HG02678 (cell line): ENCODE data around the gene CFAP299.

Experiments used
- ATAC-seq: cut with Tn5 transposase; IDR thresholded peaks from one replicate; pipeline ENCODE4 v1.9.1; 2021; ENCODE audit warnings: mild to moderate bottlenecking, moderate library complexity; ENCODE audit not compliant: unreplicated experiment

The CFAP299 gene

DNA sequence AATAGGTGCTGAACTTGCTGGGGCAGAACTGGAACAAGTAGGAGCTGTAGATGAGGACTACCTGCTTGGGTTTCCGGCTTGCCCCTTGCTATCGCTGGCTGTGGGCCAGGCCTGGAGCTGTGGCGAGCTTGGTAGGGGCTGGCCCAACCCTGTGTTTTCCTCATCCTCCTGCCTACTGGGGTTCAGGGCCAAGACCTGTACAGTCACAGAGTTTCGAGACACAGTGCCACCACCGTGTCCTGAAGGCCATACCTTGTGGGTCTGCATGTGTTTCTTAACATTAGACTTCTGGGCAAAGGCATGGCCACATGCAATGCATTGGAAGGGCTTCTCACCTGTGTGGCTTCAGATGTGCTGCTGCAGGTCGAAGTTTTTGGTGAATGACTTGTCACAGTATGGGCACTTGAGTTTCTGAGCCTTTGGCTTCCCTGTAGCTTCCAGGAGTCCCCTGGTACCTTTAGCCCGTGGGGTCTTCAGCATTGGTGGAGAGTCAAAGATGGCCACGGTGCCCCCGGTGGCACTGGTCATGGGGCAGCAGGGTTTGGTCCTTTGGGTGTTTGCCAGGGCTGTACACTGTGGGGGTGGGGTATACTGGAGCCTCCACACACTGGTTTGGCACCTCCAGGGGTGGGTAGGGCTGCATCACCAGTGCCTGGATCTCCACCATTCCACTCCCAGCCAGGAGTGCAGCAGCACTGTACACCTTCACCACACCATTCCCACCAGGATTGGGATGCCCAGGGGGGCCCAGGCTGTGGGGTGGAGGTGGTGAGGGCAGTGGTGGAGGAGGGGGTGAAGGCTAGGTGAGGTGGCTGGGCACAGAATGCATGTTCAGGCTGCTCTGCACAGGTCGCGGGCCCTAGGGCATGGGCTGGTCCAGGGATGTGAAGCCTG is 52.1 kb downstream of the CFAP299 start:
- ATAC-seq: no peak

GRCh38 chr4:80388284-80388607 is 52.7 kb downstream of the CFAP299 start:
- ATAC-seq: no peak

DNA sequence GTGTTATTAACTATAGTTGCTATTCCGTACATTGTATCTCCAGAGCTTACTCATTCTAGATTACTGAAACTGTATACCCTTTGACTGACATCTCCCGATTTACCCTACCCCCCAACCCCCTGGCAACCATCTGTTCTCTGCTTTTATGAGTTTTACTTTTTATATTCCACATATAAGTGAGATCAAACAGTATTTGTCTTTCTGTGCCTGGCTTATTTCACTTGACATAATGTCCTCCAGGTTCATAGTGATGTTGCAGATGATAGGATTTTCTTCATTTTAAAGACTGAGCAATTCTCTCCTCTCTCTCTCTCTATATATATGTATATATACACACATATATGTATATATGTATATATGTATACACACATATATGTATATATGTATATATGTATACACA is 54.6 kb downstream of the CFAP299 start:
- ATAC-seq: no peak

DNA sequence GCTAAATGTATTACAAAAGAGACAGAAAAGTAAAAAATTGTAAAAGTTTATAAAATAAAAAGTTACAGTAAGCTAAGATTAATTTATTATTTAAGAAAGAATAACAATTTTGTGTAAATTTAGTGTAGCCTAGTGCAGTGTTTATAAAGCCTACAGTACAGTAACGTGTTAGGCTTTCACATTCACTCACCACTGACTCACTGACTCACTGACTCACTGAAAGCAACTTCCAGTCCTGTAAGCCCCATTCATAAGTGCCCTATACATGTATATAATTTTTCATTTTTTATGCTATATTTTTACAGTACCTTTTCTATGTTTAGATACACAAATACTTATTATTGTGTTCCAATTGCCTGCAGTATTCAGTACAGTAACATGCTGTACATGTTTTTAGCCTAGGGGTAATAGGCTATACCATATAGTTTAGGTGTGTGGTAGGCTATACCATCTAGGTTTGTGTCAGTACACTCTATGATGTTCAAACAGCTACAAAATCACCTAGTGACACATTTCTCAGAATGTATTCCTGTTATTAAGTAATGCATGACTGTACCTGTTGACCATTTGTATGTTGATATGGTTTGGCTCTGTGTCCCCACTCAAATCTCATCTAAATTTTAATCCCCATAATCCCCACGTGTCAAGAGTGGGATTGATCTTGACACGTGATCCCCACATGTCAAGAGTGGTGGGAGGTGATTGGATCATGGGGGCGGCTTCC is 57.9 kb downstream of the CFAP299 start:
- no peak for ATAC-seq

DNA sequence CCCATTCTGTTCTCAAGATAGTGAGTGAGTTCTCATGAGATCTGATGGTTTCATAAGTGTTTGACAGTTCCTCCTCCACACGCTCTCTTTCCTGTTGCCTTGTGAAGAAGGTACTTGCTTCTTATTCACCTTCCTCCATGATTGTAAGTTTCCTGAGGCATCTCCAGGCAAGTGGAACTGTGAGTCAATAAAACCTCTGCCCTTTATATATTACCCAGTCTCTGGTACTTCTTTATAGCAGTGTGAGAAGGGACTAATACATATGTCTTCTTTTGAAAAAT is 58.4 kb downstream of the CFAP299 start:
- ATAC-seq: no peak

GRCh38 chr4:80407246-80407645 is 71.7 kb downstream of the CFAP299 start:
- no peak for ATAC-seq

GRCh38 chr4:80409809-80410208 is 74.3 kb downstream of the CFAP299 start:
- no peak for ATAC-seq

DNA sequence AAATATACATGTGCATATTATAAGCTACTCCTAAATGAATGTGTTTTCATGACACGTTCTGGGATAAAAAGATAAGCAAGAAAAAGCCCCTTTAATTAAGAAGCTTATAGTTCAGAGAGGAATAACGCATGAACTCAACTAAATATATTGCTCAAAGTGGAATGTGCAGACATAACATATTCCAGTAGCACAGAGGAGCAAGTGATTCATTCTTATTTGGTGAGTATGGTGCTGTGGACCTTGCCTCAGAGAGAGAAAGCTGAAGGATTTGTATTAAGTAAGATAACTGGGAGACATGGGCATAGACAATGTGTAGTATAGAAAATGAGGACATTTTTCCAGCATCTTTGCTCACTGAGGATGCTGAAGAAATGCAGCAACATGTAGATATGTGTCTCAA is 76.8 kb downstream of the CFAP299 start:
- no peak for ATAC-seq

DNA sequence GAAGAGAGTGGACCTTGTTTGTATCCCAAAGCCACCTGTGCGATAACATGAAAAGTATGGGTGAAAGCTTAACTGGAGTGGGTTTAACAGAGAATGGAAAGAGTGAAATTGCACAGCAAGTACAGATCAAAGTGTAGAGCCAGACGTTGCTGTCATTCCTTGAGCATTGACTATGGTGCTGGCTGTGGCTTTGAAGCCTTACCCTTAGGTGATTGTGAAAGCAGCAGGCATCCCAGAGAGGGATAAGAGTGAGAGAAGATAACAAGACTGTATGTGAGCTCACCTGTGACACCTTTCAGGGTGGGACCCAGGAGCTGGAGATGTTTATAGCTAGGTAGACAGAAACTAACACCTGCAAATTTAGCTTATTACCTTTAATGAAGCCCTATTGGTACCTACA is 77.6 kb downstream of the CFAP299 start:
- ATAC-seq: no peak

GRCh38 chr4:80417019-80417418 is 81.5 kb downstream of the CFAP299 start:
- no peak for ATAC-seq

GRCh38 chr4:80419946-80420345 is 84.4 kb downstream of the CFAP299 start:
- no peak for ATAC-seq

GRCh38 chr4:80420638-80421037 is 85.1 kb downstream of the CFAP299 start:
- ATAC-seq: no peak

GRCh38 chr4:80422727-80423404 is 87.3 kb downstream of the CFAP299 start:
- ATAC-seq: peak; percentile 55

DNA sequence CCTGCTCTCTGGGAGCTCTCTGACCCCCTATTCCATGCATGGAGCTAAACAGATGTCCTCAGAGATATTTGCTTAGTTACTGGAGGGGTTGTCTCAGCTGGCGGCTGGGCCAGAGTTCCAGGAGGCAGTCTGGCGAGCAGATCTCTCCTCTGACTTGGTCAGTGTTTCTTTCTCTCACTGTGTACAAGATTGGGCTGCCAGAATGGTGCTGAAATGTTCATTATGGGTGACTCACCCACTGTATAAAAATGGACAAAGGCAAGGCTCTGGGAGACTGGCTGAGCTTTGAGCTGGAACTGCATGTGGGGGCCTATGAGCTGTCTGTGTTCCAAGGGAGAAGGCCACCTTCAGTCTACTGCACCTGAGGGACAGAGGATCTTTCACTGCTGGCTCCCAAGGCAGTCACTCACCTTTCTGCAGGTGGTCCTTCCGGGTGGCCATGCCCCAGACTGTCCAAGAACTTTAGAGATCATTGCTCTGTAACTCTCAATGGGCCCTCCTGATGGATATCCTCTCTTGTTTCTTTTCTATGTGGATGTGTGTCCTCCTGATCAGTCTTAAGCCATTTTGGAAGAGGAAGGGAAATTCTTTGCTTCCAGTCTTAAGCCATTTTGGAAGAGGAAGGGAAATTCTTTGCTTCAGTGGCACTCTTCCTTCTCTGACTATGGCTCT is 88.2 kb downstream of the CFAP299 start:
- ATAC-seq: no peak

DNA sequence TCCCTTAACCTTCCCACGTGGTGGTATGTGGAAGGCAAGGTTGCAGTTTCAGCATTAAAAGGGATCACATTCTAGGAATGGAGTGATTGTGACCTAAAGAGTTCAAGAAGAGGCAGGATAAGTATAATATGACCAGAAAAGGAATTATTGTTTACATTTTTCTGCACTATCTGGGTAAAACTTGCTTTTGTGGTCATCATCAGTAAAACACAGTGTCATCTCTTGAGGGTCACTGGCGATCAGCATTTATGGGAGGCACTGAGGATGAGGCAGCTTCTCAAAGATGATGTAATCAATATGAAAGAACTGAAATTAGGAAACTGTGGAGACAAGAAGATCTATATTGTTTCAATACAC is 88.7 kb downstream of the CFAP299 start:
- ATAC-seq: no peak

- no peak for ATAC-seq
Measured at GRCh38 chr4:80425124-80426100, 89.9 kb downstream of the CFAP299 start.

GRCh38 chr4:80431203-80431965 is 95.9 kb downstream of the CFAP299 start:
- no peak for ATAC-seq

DNA sequence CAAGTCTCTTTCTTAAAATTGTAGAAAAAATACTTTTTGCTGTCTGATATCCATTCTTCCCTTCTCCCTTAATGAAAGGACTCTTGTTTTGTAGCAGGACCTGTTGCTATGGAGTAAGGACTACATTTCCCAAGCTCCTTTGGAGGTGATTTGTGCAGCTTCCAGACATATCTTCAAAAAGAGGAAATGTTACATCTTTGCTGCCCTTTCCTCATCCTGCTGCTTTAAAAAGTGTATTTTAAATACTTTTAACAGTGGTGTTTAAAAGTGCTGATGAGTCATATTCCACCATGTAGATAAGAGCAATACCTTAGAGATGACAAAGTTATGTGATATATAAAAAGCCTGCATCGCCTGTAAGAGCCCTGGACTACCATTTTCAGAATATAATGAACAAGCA is 98.7 kb downstream of the CFAP299 start:
- ATAC-seq: no peak

- no peak for ATAC-seq
Measured at GRCh38 chr4:80438016-80438415, 102.5 kb downstream of the CFAP299 start.
